ENCODE data around the gene DNAJC15. TPM values are rescaled to one million over a fixed set of nuclear protein-coding genes. Genes with fewer than 3 reads are reported as not detected.

The DNAJC15 gene
- total RNA-seq, 1 donor from 2014 or later, result 27.4 TPM

DNA sequence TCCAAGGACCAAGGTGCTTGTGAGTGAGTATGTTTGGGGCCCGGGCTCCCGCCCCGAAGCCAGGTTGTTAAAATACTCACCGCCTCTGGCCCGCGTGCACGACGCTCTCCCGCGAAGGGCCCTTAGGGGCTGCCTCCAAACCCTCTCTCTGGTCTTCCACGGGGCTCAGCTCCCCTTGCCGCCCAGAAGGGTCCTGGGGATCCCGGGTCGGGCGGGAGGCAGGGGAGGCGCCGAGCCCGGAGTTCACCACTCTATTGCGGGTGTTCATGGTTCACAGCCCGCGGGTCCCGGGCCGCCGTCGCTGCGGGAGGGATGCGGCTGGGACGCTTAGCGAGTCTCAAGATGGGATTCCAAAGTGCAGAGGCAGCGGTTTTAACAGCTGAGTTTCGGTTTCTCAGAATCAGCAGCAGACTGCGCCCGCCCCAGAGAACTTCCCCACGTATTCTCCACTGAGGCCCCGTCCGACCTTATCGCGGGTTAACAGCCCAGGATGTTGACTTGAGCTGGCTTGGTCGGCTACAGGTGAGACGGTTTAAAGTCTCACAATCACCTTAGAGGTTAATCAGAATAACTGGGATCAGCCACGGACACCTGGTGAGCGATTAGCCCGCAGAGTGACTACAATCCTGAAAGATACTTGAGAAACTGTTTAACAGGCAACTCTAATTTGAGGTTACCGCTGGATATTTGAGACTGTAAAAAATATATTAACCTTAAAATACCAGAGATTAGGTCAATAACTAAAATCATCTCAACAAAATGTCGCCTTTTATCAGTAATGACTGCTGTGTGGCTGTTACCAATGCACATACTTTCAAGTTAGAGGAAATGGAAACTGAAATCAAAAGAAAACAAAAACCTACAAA is 31.3 kb upstream of the DNAJC15 start, which contains the start of gene EPSTI1:
EPSTI1 (minus strand) TSS at position 344 of the 866 bp plus-strand sequence; CDS start at position 268, 76 bp downstream.
- peaks cover 18% of the 10 kb centered on the region for H3K4me1 Mint-ChIP-seq (ENCODE audit: low read depth)
- peak within 1 kb of the TSS; percentile 94 for H3K27ac Mint-ChIP-seq
- TF ChIP-seq, protein P1, sequence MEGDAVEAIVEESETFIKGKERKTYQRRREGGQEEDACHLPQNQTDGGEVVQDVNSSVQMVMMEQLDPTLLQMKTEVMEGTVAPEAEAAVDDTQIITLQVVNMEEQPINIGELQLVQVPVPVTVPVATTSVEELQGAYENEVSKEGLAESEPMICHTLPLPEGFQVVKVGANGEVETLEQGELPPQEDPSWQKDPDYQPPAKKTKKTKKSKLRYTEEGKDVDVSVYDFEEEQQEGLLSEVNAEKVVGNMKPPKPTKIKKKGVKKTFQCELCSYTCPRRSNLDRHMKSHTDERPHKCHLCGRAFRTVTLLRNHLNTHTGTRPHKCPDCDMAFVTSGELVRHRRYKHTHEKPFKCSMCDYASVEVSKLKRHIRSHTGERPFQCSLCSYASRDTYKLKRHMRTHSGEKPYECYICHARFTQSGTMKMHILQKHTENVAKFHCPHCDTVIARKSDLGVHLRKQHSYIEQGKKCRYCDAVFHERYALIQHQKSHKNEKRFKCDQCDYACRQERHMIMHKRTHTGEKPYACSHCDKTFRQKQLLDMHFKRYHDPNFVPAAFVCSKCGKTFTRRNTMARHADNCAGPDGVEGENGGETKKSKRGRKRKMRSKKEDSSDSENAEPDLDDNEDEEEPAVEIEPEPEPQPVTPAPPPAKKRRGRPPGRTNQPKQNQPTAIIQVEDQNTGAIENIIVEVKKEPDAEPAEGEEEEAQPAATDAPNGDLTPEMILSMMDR (IDR thresholded peaks at IDR 0.05; ENCODE audit: unreplicated experiment), result no peak
- H3K27me3 Mint-ChIP-seq, result peaks cover 4% of the 10 kb centered on the region
- H3K9me3 Mint-ChIP-seq (ENCODE audit: low read depth), result no peaks in the 10 kb centered on the region
- DNase-seq (ENCODE audit: low spot score, unreplicated experiment), result peak; percentile 30
- H3K4me3 Mint-ChIP-seq (ENCODE audit: low read depth), result peak within 1 kb of the TSS; percentile 76
- no peaks in the 10 kb centered on the region for H3K36me3 Mint-ChIP-seq (ENCODE audit: insufficient read depth)

DNA sequence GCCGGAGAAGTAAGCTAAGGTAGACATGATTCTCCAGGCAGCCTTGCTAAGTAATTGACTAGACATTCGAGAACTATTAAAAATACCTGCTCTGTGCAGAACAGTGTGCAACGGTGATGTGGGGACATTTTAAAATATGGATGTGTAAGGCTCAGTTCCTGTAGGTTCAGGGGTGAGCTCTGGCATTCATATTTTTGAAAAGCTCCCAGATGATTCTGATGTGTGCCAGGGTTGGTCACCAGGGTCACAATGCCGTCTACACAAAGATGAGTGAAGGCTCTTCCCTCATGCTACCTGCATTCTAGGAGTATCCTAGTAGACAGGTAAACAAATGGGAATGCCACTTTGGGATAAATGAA is 30.6 kb upstream of the DNAJC15 start:
- H3K4me1 Mint-ChIP-seq (ENCODE audit: low read depth), result peaks cover 18% of the 10 kb centered on the region
- no peak for DNase-seq (ENCODE audit: low spot score, unreplicated experiment)
- TF ChIP-seq, protein P1 (IDR thresholded peaks at IDR 0.05; ENCODE audit: unreplicated experiment), result no peak
- H3K4me3 Mint-ChIP-seq (ENCODE audit: low read depth), result peak overlapping the region; percentile 76
- peaks cover 4% of the 10 kb centered on the region for H3K27me3 Mint-ChIP-seq
- H3K27ac Mint-ChIP-seq, result peak overlapping the region; percentile 94
- no peaks in the 10 kb centered on the region for H3K9me3 Mint-ChIP-seq (ENCODE audit: low read depth)
- no peaks in the 10 kb centered on the region for H3K36me3 Mint-ChIP-seq (ENCODE audit: insufficient read depth)

GRCh38 chr13:42994878-42995277 is 28.5 kb upstream of the DNAJC15 start:
- TF ChIP-seq, protein P1 (IDR thresholded peaks at IDR 0.05; ENCODE audit: unreplicated experiment), result no peak
- no peak overlapping the region for H3K4me3 Mint-ChIP-seq (ENCODE audit: low read depth)
- H3K27ac Mint-ChIP-seq, result no peak overlapping the region
- H3K9me3 Mint-ChIP-seq (ENCODE audit: low read depth), result no peaks in the 10 kb centered on the region
- DNase-seq (ENCODE audit: low spot score, unreplicated experiment), result no peak
- H3K27me3 Mint-ChIP-seq, result peaks cover 4% of the 10 kb centered on the region
- no peaks in the 10 kb centered on the region for H3K36me3 Mint-ChIP-seq (ENCODE audit: insufficient read depth)
- peaks cover 18% of the 10 kb centered on the region for H3K4me1 Mint-ChIP-seq (ENCODE audit: low read depth)

- DNase-seq (ENCODE audit: low spot score, unreplicated experiment), result no peak
- H3K4me1 Mint-ChIP-seq (ENCODE audit: low read depth), result peaks cover 12% of the 10 kb centered on the region
- H3K27me3 Mint-ChIP-seq, result peaks cover 4% of the 10 kb centered on the region
- H3K9me3 Mint-ChIP-seq (ENCODE audit: low read depth), result no peaks in the 10 kb centered on the region
- no peaks in the 10 kb centered on the region for H3K36me3 Mint-ChIP-seq (ENCODE audit: insufficient read depth)
- TF ChIP-seq, protein P1 (IDR thresholded peaks at IDR 0.05; ENCODE audit: unreplicated experiment), result no peak
- H3K4me3 Mint-ChIP-seq (ENCODE audit: low read depth), result no peak overlapping the region
- H3K27ac Mint-ChIP-seq, result no peak overlapping the region
Measured at GRCh38 chr13:42996584-42996983, 26.8 kb upstream of the DNAJC15 start.

- Mint-ChIP-seq H3K4me1 (ENCODE audit: low read depth) (peaks cover 9% of the 10 kb centered on the region), H3K27me3 (peaks cover 4% of the 10 kb centered on the region), H3K27ac (no peak overlapping the region), H3K36me3 (ENCODE audit: insufficient read depth) (no peaks in the 10 kb centered on the region), H3K4me3 (ENCODE audit: low read depth) (no peak overlapping the region), H3K9me3 (ENCODE audit: low read depth) (peaks cover 3% of the 10 kb centered on the region)
- TF ChIP-seq, protein P1 (IDR thresholded peaks at IDR 0.05; ENCODE audit: unreplicated experiment), result no peak
- no peak for DNase-seq (ENCODE audit: low spot score, unreplicated experiment)
Measured at GRCh38 chr13:42997381-42997780, 26.0 kb upstream of the DNAJC15 start.
